ENCODE results near the gene ELOVL3. TPM values are rescaled to one million over a fixed set of nuclear protein-coding genes. Genes with fewer than 3 reads are reported as not detected.

ELOVL3 gene
- total RNA-seq, 4 donors from 2014 or later, result 0.81 TPM; not detected in 3

GRCh38 chr10:102267748-102268147 is 41.6 kb downstream of the ELOVL3 start:
- TF ChIP-seq POLR2AphosphoS5 (IDR thresholded peaks at IDR 0.05) (no peak), POLR2A (IDR thresholded peaks at IDR 0.05) (no peak)
- TF ChIP-seq, protein P1, sequence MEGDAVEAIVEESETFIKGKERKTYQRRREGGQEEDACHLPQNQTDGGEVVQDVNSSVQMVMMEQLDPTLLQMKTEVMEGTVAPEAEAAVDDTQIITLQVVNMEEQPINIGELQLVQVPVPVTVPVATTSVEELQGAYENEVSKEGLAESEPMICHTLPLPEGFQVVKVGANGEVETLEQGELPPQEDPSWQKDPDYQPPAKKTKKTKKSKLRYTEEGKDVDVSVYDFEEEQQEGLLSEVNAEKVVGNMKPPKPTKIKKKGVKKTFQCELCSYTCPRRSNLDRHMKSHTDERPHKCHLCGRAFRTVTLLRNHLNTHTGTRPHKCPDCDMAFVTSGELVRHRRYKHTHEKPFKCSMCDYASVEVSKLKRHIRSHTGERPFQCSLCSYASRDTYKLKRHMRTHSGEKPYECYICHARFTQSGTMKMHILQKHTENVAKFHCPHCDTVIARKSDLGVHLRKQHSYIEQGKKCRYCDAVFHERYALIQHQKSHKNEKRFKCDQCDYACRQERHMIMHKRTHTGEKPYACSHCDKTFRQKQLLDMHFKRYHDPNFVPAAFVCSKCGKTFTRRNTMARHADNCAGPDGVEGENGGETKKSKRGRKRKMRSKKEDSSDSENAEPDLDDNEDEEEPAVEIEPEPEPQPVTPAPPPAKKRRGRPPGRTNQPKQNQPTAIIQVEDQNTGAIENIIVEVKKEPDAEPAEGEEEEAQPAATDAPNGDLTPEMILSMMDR (IDR thresholded peaks at IDR 0.05), result no peak
- Histone ChIP-seq H3K27ac (peak overlapping the region in 2 of 4 donors; percentile 16 to 20), H3K4me1 (peaks cover 7 to 45% (median 17%) of the 10 kb centered on the region in 3 donors), H3K27me3 (no peaks in the 10 kb centered on the region), H3K4me3 (no peak overlapping the region), H3K36me3 (peaks cover 0 to 7% of the 10 kb centered on the region in 2 donors), H3K9me3 (no peaks in the 10 kb centered on the region)
- peak; percentile 74 for ATAC-seq

DNA sequence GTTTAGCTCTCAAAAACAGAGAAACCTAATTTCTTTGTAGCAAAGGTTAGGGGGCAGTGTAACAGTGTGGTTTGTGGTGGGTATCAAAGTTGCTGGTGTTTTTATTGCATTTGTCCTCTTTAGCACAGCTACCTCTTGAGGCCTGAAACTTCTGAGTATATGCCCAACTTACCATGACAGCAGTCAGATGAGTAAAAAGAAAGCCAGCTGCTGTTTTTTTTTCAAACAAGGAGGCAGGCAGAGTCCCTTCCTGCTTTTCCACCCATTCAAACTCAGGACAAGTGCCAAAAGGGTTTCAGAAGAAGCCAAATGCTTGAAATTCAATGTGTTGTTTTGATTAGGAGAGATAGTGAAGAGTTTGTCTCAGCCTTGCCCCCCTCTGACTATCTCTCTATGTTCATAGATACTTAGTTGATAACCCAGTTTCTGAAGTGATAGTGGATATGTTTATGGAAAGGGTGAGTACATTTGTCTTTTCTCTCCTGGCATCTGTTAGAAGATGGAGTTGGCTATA is 42.3 kb downstream of the ELOVL3 start:
- H3K27me3 ChIP-seq, result no peaks in the 10 kb centered on the region
- no peak overlapping the region for H3K4me3 ChIP-seq
- H3K27ac ChIP-seq, result peak overlapping the region in 3 of 4 donors; percentile 9 to 20 (median 16)
- no peak for ATAC-seq
- H3K9me3 ChIP-seq, result no peaks in the 10 kb centered on the region
- peaks cover 0 to under 1% of the 10 kb centered on the region in 2 donors for H3K36me3 ChIP-seq
- TF ChIP-seq, protein P1 (IDR thresholded peaks at IDR 0.05), result no peak
- TF ChIP-seq POLR2AphosphoS5 (IDR thresholded peaks at IDR 0.05), result no peak
- TF ChIP-seq EP300 (IDR thresholded peaks at IDR 0.05), result no peak
- no peak for TF ChIP-seq POLR2A (IDR thresholded peaks at IDR 0.05)
- H3K4me1 ChIP-seq, result peaks cover 7 to 43% (median 17%) of the 10 kb centered on the region in 3 donors

- Histone ChIP-seq H3K4me3 (no peak overlapping the region), H3K27me3 (no peaks in the 10 kb centered on the region), H3K27ac (peak overlapping the region in 2 of 4 donors; percentile 9 to 16), H3K4me1 (peaks cover 7 to 45% (median 17%) of the 10 kb centered on the region in 3 donors), H3K36me3 (no peaks in the 10 kb centered on the region), H3K9me3 (no peaks in the 10 kb centered on the region)
- no peak for ATAC-seq
- TF ChIP-seq POLR2A (IDR thresholded peaks at IDR 0.05) (no peak), POLR2AphosphoS5 (IDR thresholded peaks at IDR 0.05) (no peak), EP300 (IDR thresholded peaks at IDR 0.05) (no peak)
- TF ChIP-seq, protein P1 (IDR thresholded peaks at IDR 0.05), result no peak
- 43 to 80% methylated on average over 1 to 3 of the region's 3 CpGs for WGBS, 2 donors (ENCODE audit: low coverage in 1 of 2)
Measured at GRCh38 chr10:102269017-102269416, 42.9 kb downstream of the ELOVL3 start.

DNA sequence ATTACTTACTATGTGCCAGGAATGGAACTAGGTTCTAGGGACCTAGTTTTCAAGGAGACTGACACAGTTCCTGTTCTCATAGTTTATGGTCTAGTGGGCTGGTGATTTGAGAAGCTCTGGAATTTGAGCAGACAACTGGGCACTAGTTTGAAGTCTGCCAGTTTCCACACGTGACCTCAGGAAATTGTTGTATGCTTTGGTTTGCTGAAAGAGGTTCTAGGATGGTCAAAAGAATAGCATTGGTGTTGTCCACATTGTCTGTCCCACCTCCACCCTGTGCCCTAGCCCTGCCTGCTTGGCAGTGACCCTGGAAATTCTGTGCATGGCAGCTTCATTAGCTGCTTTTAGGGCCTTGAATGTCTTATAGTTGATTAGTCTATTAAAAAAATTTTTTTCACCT is 48.0 kb downstream of the ELOVL3 start:
- 44% methylated on average over 1 of the region's 1 CpG; no CpG with 5 or more reads in 1 of the 2 donors for WGBS, 2 donors (ENCODE audit: low coverage in 1 of 2)
- TF ChIP-seq POLR2A (IDR thresholded peaks at IDR 0.05), result no peak
- TF ChIP-seq, protein P1 (IDR thresholded peaks at IDR 0.05), result no peak
- no peak for TF ChIP-seq POLR2AphosphoS5 (IDR thresholded peaks at IDR 0.05)
- no peak for TF ChIP-seq EP300 (IDR thresholded peaks at IDR 0.05)

GRCh38 chr10:102275343-102275742 is 49.2 kb downstream of the ELOVL3 start:
- 62 to 70% methylated on average over 1 to 2 of the region's 2 CpGs for WGBS, 2 donors (ENCODE audit: low coverage in 1 of 2)
- TF ChIP-seq POLR2A (IDR thresholded peaks at IDR 0.05), result no peak
- TF ChIP-seq EP300 (IDR thresholded peaks at IDR 0.05), result no peak
- no peak for TF ChIP-seq POLR2AphosphoS5 (IDR thresholded peaks at IDR 0.05)
- TF ChIP-seq, protein P1 (IDR thresholded peaks at IDR 0.05), result no peak
- ATAC-seq, result no peak
- H3K9me3 ChIP-seq, result no peaks in the 10 kb centered on the region
- peaks cover 0 to 34% (median 4%) of the 10 kb centered on the region in 3 donors for H3K4me1 ChIP-seq
- no peak overlapping the region for H3K27ac ChIP-seq
- no peak overlapping the region for H3K4me3 ChIP-seq
- peaks cover 0 to 12% of the 10 kb centered on the region in 2 donors for H3K36me3 ChIP-seq
- no peaks in the 10 kb centered on the region for H3K27me3 ChIP-seq

More for the DNA sequence above, 48.0 kb downstream of the ELOVL3 start:
- peaks cover 0 to 30% (median 1%) of the 10 kb centered on the region in 3 donors for H3K4me1 ChIP-seq
- peaks cover 0 to 12% of the 10 kb centered on the region in 2 donors for H3K36me3 ChIP-seq
- no peak overlapping the region for H3K4me3 ChIP-seq
- H3K9me3 ChIP-seq, result no peaks in the 10 kb centered on the region
- no peaks in the 10 kb centered on the region for H3K27me3 ChIP-seq
- ATAC-seq, result no peak
- H3K27ac ChIP-seq, result no peak overlapping the region
